ENCODE data around the gene CBR1. TPM values are rescaled to one million over a fixed set of nuclear protein-coding genes. Genes with fewer than 3 reads are reported as not detected.
A peak's percentile ranks its signal among the peaks of the same experiment; 100 is the strongest.
"Not testable (repeated sequence)": the region's sequence is repeated elsewhere in the genome, so short reads cannot be mapped to it uniquely, and the experiment has no call there.

CBR1 gene
- polyA plus RNA-seq, 1 donor from 2014 or later: 42.3 TPM

- H3K9me3 Mint-ChIP-seq: peaks cover 0 to 2% (median 0%) of the 10 kb centered on the region in 3 donors
- peaks cover 2% of the 10 kb centered on the region for H3K27me3 Mint-ChIP-seq
- peaks cover 2 to 5% (median 2%) of the 10 kb centered on the region in 3 donors for H3K4me1 Mint-ChIP-seq
- H3K4me3 Mint-ChIP-seq: peak overlapping the region in 2 of 4 donors; percentile 41 to 95
- peak overlapping the region in 2 of 3 donors; percentile 8 to 73 for H3K27ac Mint-ChIP-seq
- H3K36me3 Mint-ChIP-seq: peaks cover 5% of the 10 kb centered on the region
Observed at GRCh38 chr21:36063375-36064084, 6.3 kb upstream of the CBR1 start.

GRCh38 chr21:36064085-36064460, 5.8 kb upstream of the CBR1 start:
- peaks cover 5% of the 10 kb centered on the region for H3K36me3 Mint-ChIP-seq
- H3K9me3 Mint-ChIP-seq: peaks cover 2 to 4% (median 4%) of the 10 kb centered on the region in 3 donors
- peak overlapping the region in 2 of 3 donors; percentile 8 to 71 for H3K27ac Mint-ChIP-seq
- peaks cover 2 to 6% (median 2%) of the 10 kb centered on the region in 3 donors for H3K4me1 Mint-ChIP-seq
- peaks cover 2% of the 10 kb centered on the region for H3K27me3 Mint-ChIP-seq
- H3K4me3 Mint-ChIP-seq: peak overlapping the region in 1 of 4 donors; percentile 95

- Mint-ChIP-seq H3K9me3 (peaks cover 2 to 7% (median 4%) of the 10 kb centered on the region in 3 donors), H3K36me3 (peaks cover 2% of the 10 kb centered on the region), H3K27ac (peak overlapping the region in 1 of 3 donors; percentile 4), H3K4me1 (peaks cover 2 to 15% (median 10%) of the 10 kb centered on the region in 3 donors), H3K4me3 (no peak overlapping the region), H3K27me3 (peaks cover 2% of the 10 kb centered on the region)
Observed at GRCh38 chr21:36065497-36066036, 4.3 kb upstream of the CBR1 start.

- H3K36me3 Mint-ChIP-seq: no peaks in the 10 kb centered on the region
- H3K9me3 Mint-ChIP-seq: peaks cover 2 to 7% (median 4%) of the 10 kb centered on the region in 3 donors
- H3K27ac Mint-ChIP-seq: peak overlapping the region in 2 of 3 donors; percentile 14 to 73
Observed at GRCh38 chr21:36068748-36069398, 951 bp upstream of the CBR1 start.

GRCh38 chr21:36070999-36071398, 1.2 kb downstream of the CBR1 start:
- peak overlapping the region in 1 of 3 donors; percentile 48 for H3K27ac Mint-ChIP-seq
- H3K4me1 Mint-ChIP-seq: peaks cover 14 to 31% (median 28%) of the 10 kb centered on the region in 3 donors
- H3K4me3 Mint-ChIP-seq: peak overlapping the region; percentile 14 to 91 (median 84)
- peaks cover 2 to 7% (median 4%) of the 10 kb centered on the region in 3 donors for H3K9me3 Mint-ChIP-seq
- no peaks in the 10 kb centered on the region for H3K27me3 Mint-ChIP-seq
- no peaks in the 10 kb centered on the region for H3K36me3 Mint-ChIP-seq

More at GRCh38 chr21:36068748-36069398, 951 bp upstream of the CBR1 start:
- H3K4me1 Mint-ChIP-seq: peaks cover 13 to 30% (median 25%) of the 10 kb centered on the region in 3 donors
- H3K4me3 Mint-ChIP-seq: peak overlapping the region in 2 of 4 donors; percentile 79 to 89
- H3K27me3 Mint-ChIP-seq: peaks cover under 1% of the 10 kb centered on the region

- H3K36me3 Mint-ChIP-seq: no peaks in the 10 kb centered on the region
- H3K4me3 Mint-ChIP-seq: peak overlapping the region in 1 of 4 donors; percentile 79
- H3K27ac Mint-ChIP-seq: no peak overlapping the region
- peaks cover 24 to 44% (median 39%) of the 10 kb centered on the region in 3 donors for H3K4me1 Mint-ChIP-seq
- no peaks in the 10 kb centered on the region for H3K27me3 Mint-ChIP-seq
- peaks cover under 1 to 7% (median 4%) of the 10 kb centered on the region in 3 donors for H3K9me3 Mint-ChIP-seq
Observed at GRCh38 chr21:36072453-36073162, 2.8 kb downstream of the CBR1 start.

GRCh38 chr21:36073181-36073580, 3.4 kb downstream of the CBR1 start:
- Mint-ChIP-seq H3K9me3 (peaks cover 0 to 7% (median 4%) of the 10 kb centered on the region in 3 donors), H3K27ac (no peak overlapping the region), H3K4me3 (peak overlapping the region in 1 of 4 donors; percentile 37), H3K27me3 (no peaks in the 10 kb centered on the region), H3K4me1 (peaks cover 24 to 49% (median 39%) of the 10 kb centered on the region in 3 donors), H3K36me3 (no peaks in the 10 kb centered on the region)

GRCh38 chr21:36073911-36074310, 4.1 kb downstream of the CBR1 start:
- H3K27ac Mint-ChIP-seq, H3K36me3 Mint-ChIP-seq, H3K9me3 Mint-ChIP-seq, H3K27me3 Mint-ChIP-seq, H3K4me3 Mint-ChIP-seq: not testable (repeated sequence)
- H3K4me1 Mint-ChIP-seq: peaks cover 24 to 52% (median 42%) of the 10 kb centered on the region in 3 donors

- Mint-ChIP-seq H3K4me3 (no peak overlapping the region), H3K36me3 (no peaks in the 10 kb centered on the region), H3K27me3 (no peaks in the 10 kb centered on the region), H3K4me1 (peaks cover 34 to 51% (median 46%) of the 10 kb centered on the region in 3 donors), H3K27ac (no peak overlapping the region), H3K9me3 (no peaks in the 10 kb centered on the region)
Observed at GRCh38 chr21:36075171-36075570, 5.3 kb downstream of the CBR1 start.

GRCh38 chr21:36075953-36076352, 6.1 kb downstream of the CBR1 start:
- no peaks in the 10 kb centered on the region for H3K27me3 Mint-ChIP-seq
- H3K27ac Mint-ChIP-seq: peak overlapping the region in 2 of 3 donors; percentile 15 to 64
- H3K4me1 Mint-ChIP-seq: peaks cover 29 to 44% (median 40%) of the 10 kb centered on the region in 3 donors

GRCh38 chr21:36076878-36077655, 7.2 kb downstream of the CBR1 start:
- Mint-ChIP-seq H3K27ac (peak overlapping the region in 2 of 3 donors; percentile 4 to 85), H3K4me1 (peaks cover 21 to 34% (median 34%) of the 10 kb centered on the region in 3 donors), H3K36me3 (no peaks in the 10 kb centered on the region), H3K4me3 (peak overlapping the region in 2 of 4 donors; percentile 23 to 39), H3K27me3 (no peaks in the 10 kb centered on the region), H3K9me3 (no peaks in the 10 kb centered on the region)

More at GRCh38 chr21:36075953-36076352, 6.1 kb downstream of the CBR1 start:
- H3K4me3 Mint-ChIP-seq: peak overlapping the region in 2 of 4 donors; percentile 4 to 70
- H3K36me3 Mint-ChIP-seq: no peaks in the 10 kb centered on the region
- H3K9me3 Mint-ChIP-seq: no peaks in the 10 kb centered on the region

- no peak overlapping the region for H3K27ac Mint-ChIP-seq
Observed at GRCh38 chr21:36077758-36078157, 7.9 kb downstream of the CBR1 start.

GRCh38 chr21:36079010-36079649, 9.3 kb downstream of the CBR1 start:
- H3K27me3 Mint-ChIP-seq: no peaks in the 10 kb centered on the region
- peak overlapping the region in 1 of 3 donors; percentile 81 for H3K27ac Mint-ChIP-seq
- peak overlapping the region; percentile 5 to 87 (median 76) for H3K4me3 Mint-ChIP-seq

More at GRCh38 chr21:36077758-36078157, 7.9 kb downstream of the CBR1 start:
- Mint-ChIP-seq H3K36me3 (no peaks in the 10 kb centered on the region), H3K4me1 (peaks cover 21 to 31% (median 31%) of the 10 kb centered on the region in 3 donors), H3K4me3 (no peak overlapping the region), H3K27me3 (no peaks in the 10 kb centered on the region), H3K9me3 (no peaks in the 10 kb centered on the region)

More at GRCh38 chr21:36079010-36079649, 9.3 kb downstream of the CBR1 start:
- no peaks in the 10 kb centered on the region for H3K9me3 Mint-ChIP-seq
- H3K4me1 Mint-ChIP-seq: peaks cover 21 to 27% (median 27%) of the 10 kb centered on the region in 3 donors
- no peaks in the 10 kb centered on the region for H3K36me3 Mint-ChIP-seq
